Loucy (cell line): ENCODE data around the gene DEDD.

Experiments
- EZH2phosphoT487 ChIP-seq: fragments of 200-600 bp; IDR thresholded peaks from 2 replicates; pipeline ENCODE4 v1.6.1; 2018; ENCODE audit warnings: antibody characterized with exemption, mild to moderate bottlenecking, moderate library complexity, borderline replicate concordance
- TF ChIP-seq, protein P1 (sequence below): fragments of 200-600 bp; sonication (generic); conservative IDR thresholded peaks from 2 replicates; pipeline ENCODE4 v1.5.1; 2014; ENCODE audit warnings: mild to moderate bottlenecking, antibody characterized with exemption, low read length

DNA sequence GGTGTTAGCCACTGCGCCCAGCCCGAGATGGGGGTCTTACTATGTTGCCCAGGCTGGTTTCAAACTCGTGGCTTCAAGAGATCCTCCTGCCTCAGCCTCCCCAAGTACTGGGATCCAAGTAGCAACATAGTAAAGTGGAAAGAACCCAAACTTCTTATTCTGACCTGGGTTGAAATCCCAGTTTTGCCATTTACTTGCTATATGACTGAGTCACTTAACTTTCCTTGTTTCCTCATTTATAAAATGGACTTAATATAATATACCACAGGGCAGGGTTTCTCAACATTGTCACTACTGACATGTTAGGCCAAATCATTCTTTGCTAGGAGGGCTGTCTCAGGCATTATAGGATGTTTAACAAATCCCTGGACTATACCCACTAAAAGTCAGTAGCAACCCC, 21.4 kb downstream of the DEDD start:
- TF ChIP-seq, protein P1, sequence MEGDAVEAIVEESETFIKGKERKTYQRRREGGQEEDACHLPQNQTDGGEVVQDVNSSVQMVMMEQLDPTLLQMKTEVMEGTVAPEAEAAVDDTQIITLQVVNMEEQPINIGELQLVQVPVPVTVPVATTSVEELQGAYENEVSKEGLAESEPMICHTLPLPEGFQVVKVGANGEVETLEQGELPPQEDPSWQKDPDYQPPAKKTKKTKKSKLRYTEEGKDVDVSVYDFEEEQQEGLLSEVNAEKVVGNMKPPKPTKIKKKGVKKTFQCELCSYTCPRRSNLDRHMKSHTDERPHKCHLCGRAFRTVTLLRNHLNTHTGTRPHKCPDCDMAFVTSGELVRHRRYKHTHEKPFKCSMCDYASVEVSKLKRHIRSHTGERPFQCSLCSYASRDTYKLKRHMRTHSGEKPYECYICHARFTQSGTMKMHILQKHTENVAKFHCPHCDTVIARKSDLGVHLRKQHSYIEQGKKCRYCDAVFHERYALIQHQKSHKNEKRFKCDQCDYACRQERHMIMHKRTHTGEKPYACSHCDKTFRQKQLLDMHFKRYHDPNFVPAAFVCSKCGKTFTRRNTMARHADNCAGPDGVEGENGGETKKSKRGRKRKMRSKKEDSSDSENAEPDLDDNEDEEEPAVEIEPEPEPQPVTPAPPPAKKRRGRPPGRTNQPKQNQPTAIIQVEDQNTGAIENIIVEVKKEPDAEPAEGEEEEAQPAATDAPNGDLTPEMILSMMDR, result no peak
- no peak for TF ChIP-seq EZH2phosphoT487
